CD14-positive monocyte (primary cell): ENCODE measurements around the gene ZNF385D. TPM values are rescaled to one million over a fixed set of nuclear protein-coding genes. Genes with fewer than 3 reads are reported as not detected.

ENCODE experiments used
- DNase-seq, 3 donors: peaks; one replicate each; pipeline ENCODE4 v3.0.0-alpha.2; 2011 to 2022
- H2AFZ ChIP-seq: 2 replicates; pipeline ENCODE4 v1.6.0; 2012; ENCODE audit warnings: mild to moderate bottlenecking, low read depth, low read length, inconsistent platforms; ENCODE audit not compliant: insufficient read depth, poor library complexity, severe bottlenecking
- H3K27ac ChIP-seq, 2 donors: 1 replicate in 1 of 2; 2 replicates in 1 of 2; pipeline ENCODE4 v1.5.1; 2012 to 2013; ENCODE audit warnings: low read length in 2 of 2, control low read depth in 1 of 2, inconsistent platforms in 1 of 2, low read depth in 1 of 2, mild to moderate bottlenecking in 1 of 2
- H3K27me3 ChIP-seq, 2 donors: one replicate each; pipeline versions ENCODE4 v1.6.0 to v1.6.1; 2011 to 2013; ENCODE audit warnings: low read length in 2 of 2; ENCODE audit not compliant: control insufficient read depth in 2 of 2, insufficient read depth in 2 of 2
- H3K36me3 ChIP-seq, 2 donors: replicated peaks in 1 of 2; 1 replicate in 1 of 2; 2 replicates in 1 of 2; pipeline versions ENCODE4 v1.5.1 to v1.6.1; 2012 to 2013; ENCODE audit warnings: low read length in 2 of 2, control low read depth in 1 of 2, inconsistent platforms in 1 of 2, mild to moderate bottlenecking in 1 of 2; ENCODE audit not compliant: insufficient read depth in 2 of 2, control insufficient read depth in 1 of 2
- H3K4me1 ChIP-seq, 2 donors: 1 replicate in 1 of 2; 2 replicates in 1 of 2; pipeline versions ENCODE4 v1.5.1 to v1.6.1; 2012 to 2013; ENCODE audit warnings: low read length in 2 of 2, control low read depth in 1 of 2, inconsistent platforms in 1 of 2, mild to moderate bottlenecking in 1 of 2, moderate library complexity in 1 of 2; ENCODE audit not compliant: insufficient read depth in 2 of 2, control insufficient read depth in 1 of 2
- H3K4me2 ChIP-seq: replicated peaks from 2 replicates; pipeline ENCODE3; 2012; ENCODE audit warnings: low read length, moderate library complexity, mild to moderate bottlenecking; ENCODE audit not compliant: poor library complexity, severe bottlenecking; ENCODE audit errors: extremely low read depth
- H3K4me3 ChIP-seq, 3 experiments: fragments of 200-600 bp in 1 of 3; sonication (generic) in 1 of 3; replicated peaks in 1 of 3; 1 replicate in 2 of 3; 2 replicates in 1 of 3; pipeline ENCODE4 v1.5.1; 2011 to 2013; ENCODE audit warnings: low read length in 3 of 3, mild to moderate bottlenecking in 3 of 3, control low read depth in 2 of 3, low read depth in 2 of 3, inconsistent platforms in 1 of 3, moderate library complexity in 1 of 3
- H3K79me2 ChIP-seq: 2 replicates; pipeline ENCODE4 v1.6.0; 2012; ENCODE audit warnings: mild to moderate bottlenecking, control low read depth, inconsistent platforms, low read length, moderate library complexity; ENCODE audit not compliant: insufficient read depth
- H3K9ac ChIP-seq: 2 replicates; pipeline ENCODE4 v1.6.0; 2017; ENCODE audit warnings: low read length, mild to moderate bottlenecking; ENCODE audit not compliant: insufficient read depth, poor library complexity, severe bottlenecking
- H3K9me3 ChIP-seq, 2 donors: replicated peaks in 1 of 2; 1 replicate in 1 of 2; 2 replicates in 1 of 2; pipeline versions ENCODE4 v1.5.1 to v1.6.1; 2012 to 2013; ENCODE audit warnings: low read length in 2 of 2, control low read depth in 1 of 2; ENCODE audit not compliant: control insufficient read depth in 1 of 2, insufficient read depth in 1 of 2
- H4K20me1 ChIP-seq: 2 replicates; pipeline ENCODE4 v1.6.0; 2012; ENCODE audit warnings: mild to moderate bottlenecking, low read length, control low read depth, moderate library complexity; ENCODE audit not compliant: insufficient read depth
- H3K27ac Mint-ChIP-seq, 7 donors: one replicate each; pipeline ENCODE4 v1.8.0; 2020; ENCODE audit warnings: mild to moderate bottlenecking in 7 of 7, mixed read lengths in 7 of 7, moderate library complexity in 6 of 7, inconsistent platforms in 2 of 7
- H3K27me3 Mint-ChIP-seq, 3 donors: one replicate each; pipeline ENCODE4 v1.8.0; 2021 to 2022; ENCODE audit warnings: low read depth in 3 of 3, mild to moderate bottlenecking in 3 of 3, mixed read lengths in 3 of 3, moderate library complexity in 3 of 3, inconsistent platforms in 1 of 3
- H3K36me3 Mint-ChIP-seq, 2 donors: one replicate each; pipeline ENCODE4 v1.8.0; 2020; ENCODE audit warnings: mixed read lengths in 2 of 2, inconsistent platforms in 1 of 2, mild to moderate bottlenecking in 1 of 2
- H3K4me1 Mint-ChIP-seq: one replicate; pipeline ENCODE4 v1.8.0; 2020; ENCODE audit warnings: mild to moderate bottlenecking, mixed read lengths
- H3K4me3 Mint-ChIP-seq, 2 donors: one replicate each; pipeline ENCODE4 v1.8.0; 2020; ENCODE audit warnings: mild to moderate bottlenecking in 2 of 2, mixed read lengths in 2 of 2, moderate library complexity in 1 of 2
- H3K9me3 Mint-ChIP-seq, 7 donors: one replicate each; pipeline ENCODE4 v1.8.0; 2020 to 2022; ENCODE audit warnings: mixed read lengths in 7 of 7, mild to moderate bottlenecking in 6 of 7, moderate library complexity in 6 of 7, inconsistent platforms in 2 of 7
- CTCF ChIP-seq: fragments of 200-600 bp; IDR thresholded peaks from one replicate; pipeline ENCODE4 v1.8.0; 2022; ENCODE audit warnings: antibody characterized with exemption, mild to moderate bottlenecking
- WGBS: methylation state at CpG from one replicate; pipeline ENCODE4 v1.1.5; 2013; ENCODE audit warnings: missing lambda C conversion rate; ENCODE audit not compliant: insufficient coverage; 5-methylcytosine and 5-hydroxymethylcytosine counted together
- intact Hi-C, 2 donors: fragments of 100-400 bp; cut with micrococcal nuclease; formaldehyde crosslinking; loops; one replicate each; pipeline versions ENCODE4 v1.15.0 to v1.15.1; 2023
- polyA plus RNA-seq, 3 donors: library from polyadenylated mRNA; depleted of rRNA in 1 of 3; unstranded in 2 of 3; stranded (reverse) in 1 of 3; fragments of 300-500 nt in 2 of 3; fragments of >200 nt in 1 of 3; fragmentation: Illumina TruSeq in 2 of 3; gene quantifications; 1 replicate in 2 of 3; 2 replicates in 1 of 3; pipeline ENCODE4 v1.2.3, GENCODE V29; 2012 to 2021

ZNF385D gene
- polyA plus RNA-seq, 3 donors = not detected

- Histone ChIP-seq H3K27me3 (no peaks in the 10 kb centered on the region), H3K4me1 (no peaks in the 10 kb centered on the region), H3K79me2 (no peaks in the 10 kb centered on the region), H3K27ac (no peak overlapping the region), H3K4me3 (no peak overlapping the region), H3K4me2 (no peak overlapping the region), H4K20me1 (no peaks in the 10 kb centered on the region), H3K9ac (no peak overlapping the region), H2AFZ (no peak overlapping the region), H3K36me3 (no peaks in the 10 kb centered on the region), H3K9me3 (peaks cover 0 to 6% of the 10 kb centered on the region in 2 donors)
- H3K36me3 Mint-ChIP-seq = no peaks in the 10 kb centered on the region
- H3K4me1 Mint-ChIP-seq = no peaks in the 10 kb centered on the region
- no peak overlapping the region for H3K27ac Mint-ChIP-seq
- no peak overlapping the region for H3K4me3 Mint-ChIP-seq
- peaks cover 0 to 6% (median 2%) of the 10 kb centered on the region in 7 donors for H3K9me3 Mint-ChIP-seq
- no peak for TF ChIP-seq CTCF
- WGBS = 96% methylated on average over 4 of the region's 4 CpGs
- H3K27me3 Mint-ChIP-seq = peaks cover 0 to 4% (median 0%) of the 10 kb centered on the region in 3 donors
- DNase-seq = no peak
- intact Hi-C loops = no loop called here
Observed at GRCh38 chr3:21463319-21463718, 287.7 kb downstream of the ZNF385D start.

GRCh38 chr3:21462141-21462540 lies 288.9 kb downstream of the ZNF385D start:
- no peak overlapping the region for H3K4me3 Mint-ChIP-seq
- H3K36me3 Mint-ChIP-seq = no peaks in the 10 kb centered on the region
- no peaks in the 10 kb centered on the region for H3K27me3 ChIP-seq
- peaks cover 2 to 3% of the 10 kb centered on the region in 2 donors for H3K9me3 ChIP-seq
- no peaks in the 10 kb centered on the region for H3K79me2 ChIP-seq
- no peak overlapping the region for H2AFZ ChIP-seq
- intact Hi-C loops = no loop called here
- no peaks in the 10 kb centered on the region for H4K20me1 ChIP-seq
- H3K27ac ChIP-seq = no peak overlapping the region
- no peak overlapping the region for H3K27ac Mint-ChIP-seq
- no peaks in the 10 kb centered on the region for H3K36me3 ChIP-seq
- H3K9ac ChIP-seq = no peak overlapping the region
- no peak overlapping the region for H3K4me2 ChIP-seq
- peaks cover 0 to 4% (median 0%) of the 10 kb centered on the region in 3 donors for H3K27me3 Mint-ChIP-seq
- H3K9me3 Mint-ChIP-seq = peaks cover 0 to 11% (median 3%) of the 10 kb centered on the region in 7 donors
- TF ChIP-seq CTCF = no peak
- no peaks in the 10 kb centered on the region for H3K4me1 ChIP-seq
- no peaks in the 10 kb centered on the region for H3K4me1 Mint-ChIP-seq
- H3K4me3 ChIP-seq = no peak overlapping the region
- DNase-seq = no peak
